HEK293 (cell line): ENCODE measurements around the gene PRMT5.

Experiments used
- CTCF ChIP-seq: fragments of 450-650 bp; formaldehyde crosslinking; IDR thresholded peaks from 2 replicates; pipeline ENCODE4 v1.5.1; 2016; ENCODE audit warnings: missing biosample characterization, missing genetic modification characterization
- REPIN1 ChIP-seq: fragments of 450-650 bp; formaldehyde crosslinking; IDR thresholded peaks from 2 replicates; pipeline ENCODE4 v1.5.1; 2017; ENCODE audit warnings: missing biosample characterization, missing genetic modification characterization, low read depth
- TF ChIP-seq, protein P1 (sequence below): fragments of 450-650 bp; formaldehyde crosslinking; IDR thresholded peaks from 2 replicates; pipeline ENCODE4 v1.5.1; 2017; ENCODE audit warnings: missing biosample characterization, missing genetic modification characterization
- TF ChIP-seq, protein P2 (sequence below): fragments of 450-650 bp; formaldehyde crosslinking; IDR thresholded peaks from 2 replicates; pipeline ENCODE4 v1.5.1; 2016; ENCODE audit warnings: missing biosample characterization, missing genetic modification characterization

DNA sequence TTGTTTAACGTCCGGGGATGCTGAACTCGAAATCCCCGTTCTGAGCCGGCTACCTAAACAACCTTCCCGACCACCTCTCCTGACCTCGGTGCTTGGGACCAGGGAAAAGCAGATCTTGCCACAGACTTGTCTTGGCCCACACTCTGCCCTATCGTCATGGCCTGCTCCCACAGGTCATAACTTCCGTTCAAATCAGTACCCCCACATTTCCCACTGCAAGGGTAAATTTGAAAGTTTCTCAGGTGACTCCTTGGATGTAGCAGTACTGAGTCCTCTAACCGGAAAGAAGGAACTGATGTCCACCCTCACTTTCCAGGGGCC is 9.6 kb downstream of the PRMT5 start:
- TF ChIP-seq CTCF = no peak
- no peak for TF ChIP-seq REPIN1 (tag by site-specific recombination)
- TF ChIP-seq, protein P1, sequence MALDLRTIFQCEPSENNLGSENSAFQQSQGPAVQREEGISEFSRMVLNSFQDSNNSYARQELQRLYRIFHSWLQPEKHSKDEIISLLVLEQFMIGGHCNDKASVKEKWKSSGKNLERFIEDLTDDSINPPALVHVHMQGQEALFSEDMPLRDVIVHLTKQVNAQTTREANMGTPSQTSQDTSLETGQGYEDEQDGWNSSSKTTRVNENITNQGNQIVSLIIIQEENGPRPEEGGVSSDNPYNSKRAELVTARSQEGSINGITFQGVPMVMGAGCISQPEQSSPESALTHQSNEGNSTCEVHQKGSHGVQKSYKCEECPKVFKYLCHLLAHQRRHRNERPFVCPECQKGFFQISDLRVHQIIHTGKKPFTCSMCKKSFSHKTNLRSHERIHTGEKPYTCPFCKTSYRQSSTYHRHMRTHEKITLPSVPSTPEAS (tag by site-specific recombination) = no peak
- TF ChIP-seq, protein P2, sequence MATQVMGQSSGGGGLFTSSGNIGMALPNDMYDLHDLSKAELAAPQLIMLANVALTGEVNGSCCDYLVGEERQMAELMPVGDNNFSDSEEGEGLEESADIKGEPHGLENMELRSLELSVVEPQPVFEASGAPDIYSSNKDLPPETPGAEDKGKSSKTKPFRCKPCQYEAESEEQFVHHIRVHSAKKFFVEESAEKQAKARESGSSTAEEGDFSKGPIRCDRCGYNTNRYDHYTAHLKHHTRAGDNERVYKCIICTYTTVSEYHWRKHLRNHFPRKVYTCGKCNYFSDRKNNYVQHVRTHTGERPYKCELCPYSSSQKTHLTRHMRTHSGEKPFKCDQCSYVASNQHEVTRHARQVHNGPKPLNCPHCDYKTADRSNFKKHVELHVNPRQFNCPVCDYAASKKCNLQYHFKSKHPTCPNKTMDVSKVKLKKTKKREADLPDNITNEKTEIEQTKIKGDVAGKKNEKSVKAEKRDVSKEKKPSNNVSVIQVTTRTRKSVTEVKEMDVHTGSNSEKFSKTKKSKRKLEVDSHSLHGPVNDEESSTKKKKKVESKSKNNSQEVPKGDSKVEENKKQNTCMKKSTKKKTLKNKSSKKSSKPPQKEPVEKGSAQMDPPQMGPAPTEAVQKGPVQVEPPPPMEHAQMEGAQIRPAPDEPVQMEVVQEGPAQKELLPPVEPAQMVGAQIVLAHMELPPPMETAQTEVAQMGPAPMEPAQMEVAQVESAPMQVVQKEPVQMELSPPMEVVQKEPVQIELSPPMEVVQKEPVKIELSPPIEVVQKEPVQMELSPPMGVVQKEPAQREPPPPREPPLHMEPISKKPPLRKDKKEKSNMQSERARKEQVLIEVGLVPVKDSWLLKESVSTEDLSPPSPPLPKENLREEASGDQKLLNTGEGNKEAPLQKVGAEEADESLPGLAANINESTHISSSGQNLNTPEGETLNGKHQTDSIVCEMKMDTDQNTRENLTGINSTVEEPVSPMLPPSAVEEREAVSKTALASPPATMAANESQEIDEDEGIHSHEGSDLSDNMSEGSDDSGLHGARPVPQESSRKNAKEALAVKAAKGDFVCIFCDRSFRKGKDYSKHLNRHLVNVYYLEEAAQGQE = no peak
